ENCODE results near the gene PCGF1. TPM values are rescaled to one million over a fixed set of nuclear protein-coding genes. Genes with fewer than 3 reads are reported as not detected.

The PCGF1 gene
- total and polyA plus RNA-seq, 2 of the 13 experiments (the other 11 are each of a cell fraction or from before 2014, with no cell fraction given), result 20.4 to 22.6 TPM

- TF ChIP-seq SUZ12 (IDR thresholded peaks at IDR 0.05; ENCODE audit: low read depth, low read length), result no peak
- no peak for TF ChIP-seq THYN1 (CRISPR knock-in tag; IDR thresholded peaks at IDR 0.05; ENCODE audit: borderline replicate concordance, low read depth)
- no peak for TF ChIP-seq ZNF12 (CRISPR knock-in tag; IDR thresholded peaks at IDR 0.05)
- no peak for TF ChIP-seq GLI4 (CRISPR knock-in tag; IDR thresholded peaks at IDR 0.05; ENCODE audit: borderline replicate concordance)
- TF ChIP-seq ZNF460 (CRISPR knock-in tag; IDR thresholded peaks at IDR 0.05; ENCODE audit: borderline replicate concordance), result no peak
- TF ChIP-seq YY1 (IDR thresholded peaks at IDR 0.05; ENCODE audit: insufficient read depth, insufficient replicate concordance, low read depth, low read length), result no peak
- peak; percentile 84; the same call in 1 of the 2 replicates for TF ChIP-seq ZNF772 (CRISPR knock-in tag; IDR thresholded peaks at IDR 0.05)
- TF ChIP-seq HMGXB3 (CRISPR knock-in tag; IDR thresholded peaks at IDR 0.05; ENCODE audit: borderline replicate concordance), result no peak
- TF ChIP-seq RBM39 (IDR thresholded peaks at IDR 0.05; ENCODE audit: low read depth, low read length, poor library complexity, severe bottlenecking), result peak; percentile 26
- no peak for TF ChIP-seq ZNF446 (CRISPR knock-in tag; IDR thresholded peaks at IDR 0.05)
- TF ChIP-seq CCDC6 (CRISPR knock-in tag; IDR thresholded peaks at IDR 0.05), result no peak
- TF ChIP-seq ZHX2 (IDR thresholded peaks at IDR 0.05; ENCODE audit: low read depth), result no peak
- TF ChIP-seq ZHX2 (CRISPR knock-in tag; IDR thresholded peaks at IDR 0.05; ENCODE audit: borderline replicate concordance), result no peak
- peak; percentile 80 for TF ChIP-seq ZNF589 (CRISPR knock-in tag; conservative IDR thresholded peaks at IDR 0.05)
- no peak; the same call in 1 of the 2 replicates for TF ChIP-seq U2AF2 (IDR thresholded peaks at IDR 0.05; ENCODE audit: low read depth, low read length)
- TF ChIP-seq HOXA3 (CRISPR knock-in tag; IDR thresholded peaks at IDR 0.05), result peak; percentile 73; the same call in 1 of the 2 replicates
- peak; percentile 74 for TF ChIP-seq ZNF143 (CRISPR knock-in tag; IDR thresholded peaks at IDR 0.05)
- TF ChIP-seq KDM5A (IDR thresholded peaks at IDR 0.05; ENCODE audit: borderline replicate concordance, low read length), result 0 out of 2 replicates have a peak, but pooled peaks have one; percentile 29
- TF ChIP-seq ZNF674 (CRISPR knock-in tag; IDR thresholded peaks at IDR 0.05; ENCODE audit: low read depth), result no peak
- TF ChIP-seq DNMT3B (CRISPR knock-in tag; conservative IDR thresholded peaks at IDR 0.05), result no peak
- no peak for TF ChIP-seq ZFP82 (CRISPR knock-in tag; IDR thresholded peaks at IDR 0.05; ENCODE audit: borderline replicate concordance)
These were observed 5.3 kb downstream of the PCGF1 start (continued) for GRCh38 chr2:74502147-74502719.
